ENCODE results near the gene SPRY2. TPM values are rescaled to one million over a fixed set of nuclear protein-coding genes. Genes with fewer than 3 reads are reported as not detected.

SPRY2 gene
- total and polyA plus RNA-seq, 2 of the 4 experiments (the other 2 are of a cell fraction), result 21.1 to 47.9 TPM

DNA sequence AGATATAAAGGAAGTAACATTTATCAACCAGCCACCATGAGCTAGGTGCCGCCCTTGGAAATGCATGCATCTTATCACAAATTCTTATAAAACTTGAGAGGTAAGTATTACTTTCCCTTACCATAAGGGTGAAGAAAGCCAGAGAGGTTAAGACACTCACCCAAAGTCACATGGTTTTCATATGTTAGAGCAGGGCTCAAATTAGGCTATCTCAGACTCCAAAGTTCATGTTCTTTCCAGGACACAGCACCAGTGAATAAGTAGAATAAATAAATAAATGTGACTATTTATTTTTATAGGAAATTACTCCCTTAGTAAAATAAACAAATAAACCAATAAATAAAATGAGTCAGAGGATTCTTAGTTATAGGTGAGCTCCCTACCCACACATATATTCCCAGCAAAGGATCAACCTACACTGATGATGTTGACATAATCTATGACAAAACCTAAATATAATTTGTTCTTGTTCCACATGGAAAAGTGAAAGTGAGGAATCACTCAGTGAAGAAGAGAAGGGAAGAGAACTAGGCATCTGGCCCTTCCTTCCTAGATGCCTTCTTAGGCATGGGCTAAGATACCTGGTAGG is 27.2 kb downstream of the SPRY2 start:
- Histone ChIP-seq H3K4me2 (ENCODE audit: low read depth, low read length) (no peak overlapping the region), H2BK120ac (ENCODE audit: low read depth, low read length) (no peak overlapping the region), H2BK15ac (ENCODE audit: low read depth, low read length) (no peak overlapping the region), H3K9me1 (ENCODE audit: insufficient read depth, low read length) (peaks cover 7% of the 10 kb centered on the region; the same call in 1 of the 2 replicates), H3K79me1 (ENCODE audit: low read depth in 1 of 2, low read length in 2 of 2) (no peaks in the 10 kb centered on the region; a peak in 1 of 4 replicates), H3K27me3 (ENCODE audit: control insufficient read depth, insufficient read depth, low read length) (no peaks in the 10 kb centered on the region), H2AK9ac (replicated peaks; ENCODE audit: low read depth, low read length, poor library complexity) (no peak overlapping the region), H3K4ac (ENCODE audit: low read depth, low read length) (no peak overlapping the region), H3K23ac (ENCODE audit: low read depth, low read length) (peak overlapping the region; percentile 34; the same call in 1 of the 2 replicates), H2AK5ac (ENCODE audit: low read depth, low read length) (no peak overlapping the region), H4K8ac (ENCODE audit: low read depth in 2 of 2, low read length in 2 of 2) (no peak overlapping the region), H4K91ac (ENCODE audit: insufficient read depth, low read depth, low read length) (no peak overlapping the region), H3K9me3 (ENCODE audit: control insufficient read depth, insufficient read depth, low read length) (no peaks in the 10 kb centered on the region), H3K36me3 (ENCODE audit: control insufficient read depth, insufficient read depth, low read length) (no peaks in the 10 kb centered on the region), H4K5ac (ENCODE audit: low read depth, low read length) (no peak overlapping the region), H3K27ac (ENCODE audit: insufficient read depth, low read length) (no peak overlapping the region), H3K9ac (ENCODE audit: low read depth, low read length) (no peak overlapping the region), H3K18ac (ENCODE audit: low read depth, low read length) (no peak overlapping the region), H4K20me1 (ENCODE audit: insufficient read depth, low read length) (no peaks in the 10 kb centered on the region), H2AFZ (replicated peaks; ENCODE audit: low read length, poor library complexity) (no peak overlapping the region), H3K4me3 (ENCODE audit: insufficient read depth, low read depth, low read length) (no peak overlapping the region), H3K14ac (replicated peaks; ENCODE audit: low read depth, low read length) (0 out of 2 replicates have a peak overlapping the region, but pooled peaks have one; percentile 48), H2BK20ac (ENCODE audit: low read depth, low read length) (no peak overlapping the region), H3K4me1 (ENCODE audit: control insufficient read depth, insufficient read depth, low read length) (peaks cover 2% of the 10 kb centered on the region), H2BK5ac (ENCODE audit: low read depth, low read length, poor library complexity, severe bottlenecking) (no peak overlapping the region), H3K56ac (ENCODE audit: extremely low read depth, insufficient read depth, low read length) (no peak overlapping the region)
- TF ChIP-seq, protein P1, sequence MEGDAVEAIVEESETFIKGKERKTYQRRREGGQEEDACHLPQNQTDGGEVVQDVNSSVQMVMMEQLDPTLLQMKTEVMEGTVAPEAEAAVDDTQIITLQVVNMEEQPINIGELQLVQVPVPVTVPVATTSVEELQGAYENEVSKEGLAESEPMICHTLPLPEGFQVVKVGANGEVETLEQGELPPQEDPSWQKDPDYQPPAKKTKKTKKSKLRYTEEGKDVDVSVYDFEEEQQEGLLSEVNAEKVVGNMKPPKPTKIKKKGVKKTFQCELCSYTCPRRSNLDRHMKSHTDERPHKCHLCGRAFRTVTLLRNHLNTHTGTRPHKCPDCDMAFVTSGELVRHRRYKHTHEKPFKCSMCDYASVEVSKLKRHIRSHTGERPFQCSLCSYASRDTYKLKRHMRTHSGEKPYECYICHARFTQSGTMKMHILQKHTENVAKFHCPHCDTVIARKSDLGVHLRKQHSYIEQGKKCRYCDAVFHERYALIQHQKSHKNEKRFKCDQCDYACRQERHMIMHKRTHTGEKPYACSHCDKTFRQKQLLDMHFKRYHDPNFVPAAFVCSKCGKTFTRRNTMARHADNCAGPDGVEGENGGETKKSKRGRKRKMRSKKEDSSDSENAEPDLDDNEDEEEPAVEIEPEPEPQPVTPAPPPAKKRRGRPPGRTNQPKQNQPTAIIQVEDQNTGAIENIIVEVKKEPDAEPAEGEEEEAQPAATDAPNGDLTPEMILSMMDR (conservative IDR thresholded peaks at IDR 0.05; ENCODE audit: low read depth, low read length), result no peak
- no peak for TF ChIP-seq SMC3 (IDR thresholded peaks at IDR 0.05; ENCODE audit: low read depth, low read length)
- TF ChIP-seq, protein P2, sequence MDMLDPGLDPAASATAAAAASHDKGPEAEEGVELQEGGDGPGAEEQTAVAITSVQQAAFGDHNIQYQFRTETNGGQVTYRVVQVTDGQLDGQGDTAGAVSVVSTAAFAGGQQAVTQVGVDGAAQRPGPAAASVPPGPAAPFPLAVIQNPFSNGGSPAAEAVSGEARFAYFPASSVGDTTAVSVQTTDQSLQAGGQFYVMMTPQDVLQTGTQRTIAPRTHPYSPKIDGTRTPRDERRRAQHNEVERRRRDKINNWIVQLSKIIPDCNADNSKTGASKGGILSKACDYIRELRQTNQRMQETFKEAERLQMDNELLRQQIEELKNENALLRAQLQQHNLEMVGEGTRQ (IDR thresholded peaks at IDR 0.05; ENCODE audit: low read depth, low read length), result no peak
- TF ChIP-seq RCOR1 (IDR thresholded peaks at IDR 0.05; ENCODE audit: insufficient replicate concordance, low read length), result no peak
- TF ChIP-seq RAD21 (IDR thresholded peaks at IDR 0.05; ENCODE audit: low read length), result no peak
- no peak for TF ChIP-seq POLR2A (IDR thresholded peaks at IDR 0.05; ENCODE audit: low read depth, low read length)
- ChIA-PET POLR2A (ENCODE audit: unreplicated experiment) (no interaction called here), CTCF (no interaction called here)
- peak; percentile 11; the same call in 1 of the 2 replicates for ATAC-seq (ENCODE audit: low read depth)
- BruUV-seq (replicated peaks), result no TSS peak
- intact Hi-C loops (cut with micrococcal nuclease), result no loop called here
- DNase-seq, result peak; percentile 12
- in situ Hi-C loops (cut with MboI; ENCODE audit: low sequenced_read_pairs), result no loop called here
- no CpG with 5 or more reads among the region's 1 CpG for WGBS, 2 experiments (ENCODE audit: extremely low coverage in 2 of 2, insufficient read length in 1 of 2)
- dilution Hi-C loops (cut with HindIII; ENCODE audit: low sequenced_read_pairs, unreplicated experiment), result no loop called here
